ENCODE measurements around the gene NFYC.

GRCh38 chr1:40668769-40669525 is 22.6 kb upstream of the NFYC start:
- TF ChIP-seq CTCF (IDR thresholded peaks at IDR 0.05; ENCODE audit: borderline replicate concordance, extremely low read depth, low read length, poor library complexity, severe bottlenecking) (peak; percentile 94), EZH2 (IDR thresholded peaks at IDR 0.05; ENCODE audit: borderline replicate concordance, low read depth, low read length, severe bottlenecking) (no peak)

All from DND-41 (cell line).